ENCODE measurements around the gene GAREM1.

DNA sequence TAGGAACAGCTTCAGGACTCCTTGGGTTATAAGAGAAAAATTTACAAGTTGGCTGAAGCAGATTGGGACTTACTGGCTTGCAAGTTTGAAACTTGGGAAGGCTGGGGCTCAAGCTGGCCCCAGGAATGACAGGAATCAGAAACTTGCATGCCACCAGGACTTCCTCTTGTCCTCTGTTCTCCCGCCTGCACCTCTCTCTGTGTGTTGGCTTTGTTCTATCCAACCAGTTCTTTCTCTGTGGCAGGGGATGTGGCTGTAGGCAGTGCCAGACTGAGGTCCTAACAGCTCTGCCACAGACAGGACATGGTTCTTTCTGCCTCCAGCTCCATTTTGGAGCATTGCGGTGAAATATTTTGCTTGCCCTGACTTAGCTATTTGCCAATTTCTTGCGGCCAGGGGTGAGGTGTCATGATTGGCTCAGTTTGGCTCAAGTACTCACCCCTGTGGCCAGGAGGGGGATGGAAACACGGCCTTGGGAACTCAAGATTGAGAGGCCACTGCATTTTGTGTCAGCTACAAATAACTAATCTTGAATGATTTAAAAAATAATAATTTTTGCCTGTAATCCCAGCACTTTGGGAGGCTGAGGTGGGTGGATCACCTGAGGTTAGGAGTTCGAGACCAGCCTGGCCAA is 231.9 kb downstream of the GAREM1 start:
- no peak for TF ChIP-seq EZH2phosphoT487 (IDR thresholded peaks at IDR 0.05)
- TF ChIP-seq, protein P1, sequence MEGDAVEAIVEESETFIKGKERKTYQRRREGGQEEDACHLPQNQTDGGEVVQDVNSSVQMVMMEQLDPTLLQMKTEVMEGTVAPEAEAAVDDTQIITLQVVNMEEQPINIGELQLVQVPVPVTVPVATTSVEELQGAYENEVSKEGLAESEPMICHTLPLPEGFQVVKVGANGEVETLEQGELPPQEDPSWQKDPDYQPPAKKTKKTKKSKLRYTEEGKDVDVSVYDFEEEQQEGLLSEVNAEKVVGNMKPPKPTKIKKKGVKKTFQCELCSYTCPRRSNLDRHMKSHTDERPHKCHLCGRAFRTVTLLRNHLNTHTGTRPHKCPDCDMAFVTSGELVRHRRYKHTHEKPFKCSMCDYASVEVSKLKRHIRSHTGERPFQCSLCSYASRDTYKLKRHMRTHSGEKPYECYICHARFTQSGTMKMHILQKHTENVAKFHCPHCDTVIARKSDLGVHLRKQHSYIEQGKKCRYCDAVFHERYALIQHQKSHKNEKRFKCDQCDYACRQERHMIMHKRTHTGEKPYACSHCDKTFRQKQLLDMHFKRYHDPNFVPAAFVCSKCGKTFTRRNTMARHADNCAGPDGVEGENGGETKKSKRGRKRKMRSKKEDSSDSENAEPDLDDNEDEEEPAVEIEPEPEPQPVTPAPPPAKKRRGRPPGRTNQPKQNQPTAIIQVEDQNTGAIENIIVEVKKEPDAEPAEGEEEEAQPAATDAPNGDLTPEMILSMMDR (IDR thresholded peaks at IDR 0.05) = peak; percentile 12

All from neural progenitor cell (in vitro differentiated cells).